GM19397 (cell line): ENCODE measurements around the gene LIM2.

Experiments used
- ATAC-seq: cut with Tn5 transposase; IDR thresholded peaks from one replicate; pipeline ENCODE4 v1.9.1; 2021; ENCODE audit warnings: mild to moderate bottlenecking, moderate library complexity; ENCODE audit not compliant: unreplicated experiment

Gene LIM2

DNA sequence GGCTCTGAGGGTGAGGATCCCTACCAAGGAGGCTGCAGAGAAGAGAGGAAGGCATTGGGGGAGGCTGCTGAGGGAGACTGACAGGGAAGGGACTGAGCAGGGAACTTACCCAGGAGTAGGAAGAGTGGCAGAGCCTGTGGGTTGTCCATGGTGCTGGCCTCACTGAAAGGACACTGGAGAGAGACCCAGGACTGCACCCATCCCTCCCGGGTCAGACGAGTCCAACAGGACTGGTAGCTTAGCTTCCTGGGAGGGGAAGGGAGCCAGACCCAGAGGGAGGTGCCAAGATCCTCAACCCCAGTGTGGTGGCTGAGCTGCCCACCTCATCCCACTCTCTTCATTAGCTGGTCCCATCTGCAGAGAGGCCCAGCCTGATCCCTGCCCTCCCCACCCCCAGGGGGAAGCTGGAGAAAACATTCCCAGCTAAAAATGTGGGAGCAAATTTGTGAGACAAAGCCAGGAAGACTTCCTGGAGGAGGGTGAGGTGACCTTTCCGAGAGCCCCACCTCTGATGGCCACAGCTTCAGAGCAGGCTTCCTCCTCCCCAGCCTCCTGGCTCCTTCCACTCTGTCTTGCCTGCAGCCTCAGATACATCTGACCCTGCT is 45.7 kb downstream of the LIM2 start, which contains the start of gene VSIG10L:
VSIG10L (minus strand) TSS at position 164 of the 605 bp plus-strand sequence; CDS start at position 149, 15 bp downstream.
- ATAC-seq: no peak

DNA sequence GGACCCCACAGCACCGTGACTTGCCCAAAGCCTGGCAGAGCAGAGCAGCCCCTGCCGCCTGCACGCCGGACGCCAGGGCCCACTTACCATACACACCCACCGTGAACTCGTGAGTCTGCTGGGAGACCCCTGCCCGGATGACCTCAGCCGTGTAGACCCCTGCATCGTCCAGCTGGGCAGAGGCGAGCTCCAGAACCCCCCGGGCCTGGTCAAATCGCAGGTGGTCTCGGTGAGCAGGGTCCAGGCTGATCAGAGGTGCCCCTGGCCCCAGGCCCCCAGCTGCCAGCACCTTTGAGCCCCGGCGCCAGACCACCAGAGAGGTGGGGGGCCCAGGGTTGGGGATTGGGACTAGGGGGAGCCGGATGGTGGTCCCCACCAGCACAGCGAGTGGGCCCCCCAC is 46.7 kb downstream of the LIM2 start:
- ATAC-seq: no peak

DNA sequence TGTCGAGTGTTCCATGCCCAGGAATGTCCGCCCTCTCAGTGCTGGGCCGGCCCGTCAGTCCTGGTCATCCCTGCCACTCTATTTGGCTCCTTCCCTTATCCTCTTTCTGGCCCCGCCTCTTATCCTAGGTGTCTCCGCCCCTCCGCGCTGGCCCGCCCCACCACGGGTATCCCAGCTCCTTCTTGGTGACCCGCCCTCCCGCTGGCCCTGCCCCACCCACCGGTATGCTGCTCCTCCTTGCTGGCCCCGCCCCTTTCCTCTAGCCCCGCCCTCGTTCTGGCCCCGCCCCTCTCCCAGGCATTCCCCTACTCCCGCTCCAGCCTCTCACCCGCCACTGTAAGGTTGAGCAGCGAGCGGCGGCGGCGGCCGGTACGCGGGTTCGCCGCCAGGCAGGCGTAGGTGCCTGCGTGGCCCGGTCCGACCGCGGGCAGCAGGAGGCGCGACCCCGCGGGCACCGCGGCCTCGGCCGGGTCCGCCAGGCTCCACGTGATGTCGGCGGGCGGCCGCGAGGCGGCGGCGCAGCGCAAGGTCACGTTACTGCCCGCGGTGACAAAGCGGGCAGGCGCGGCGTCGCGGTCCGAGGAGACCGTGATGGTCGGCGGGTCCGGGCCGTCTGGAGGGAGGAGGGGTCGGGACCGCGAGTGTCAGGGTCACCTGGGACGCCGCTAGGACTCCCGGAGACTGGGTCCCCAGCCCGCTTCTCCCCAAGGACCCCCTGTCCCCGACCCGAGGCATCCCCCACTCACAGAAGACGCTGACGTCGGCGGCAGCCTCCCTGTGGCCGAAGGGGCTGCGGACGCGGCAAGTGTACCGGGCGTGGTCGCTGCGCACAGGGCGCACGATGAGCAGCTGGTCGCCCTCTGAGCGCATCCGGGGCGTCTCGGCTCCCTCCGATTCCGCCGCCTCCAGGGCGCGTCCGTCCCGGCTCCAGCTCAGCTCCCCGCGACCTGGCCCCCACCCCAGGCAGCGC is 47.8 kb downstream of the LIM2 start:
- ATAC-seq: peak; percentile 47

DNA sequence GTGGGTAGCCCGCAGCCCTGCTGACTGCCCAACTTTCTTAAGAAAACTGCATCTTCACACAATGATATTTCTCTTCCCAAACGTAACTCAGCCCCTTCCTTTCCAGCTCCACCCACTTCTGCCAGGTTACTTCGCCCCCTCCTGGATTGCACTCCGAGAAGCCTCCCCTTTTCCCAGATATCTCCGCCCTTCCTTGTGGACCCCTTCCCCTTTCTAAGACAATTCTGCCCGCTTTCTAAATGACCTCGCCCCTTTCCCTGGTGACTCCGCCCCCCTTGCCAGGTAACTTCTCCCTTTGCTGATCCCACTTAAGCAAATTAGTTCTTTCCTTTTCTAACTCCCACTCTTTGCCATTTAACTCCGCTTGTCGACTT is 48.5 kb downstream of the LIM2 start:
- no peak for ATAC-seq

DNA sequence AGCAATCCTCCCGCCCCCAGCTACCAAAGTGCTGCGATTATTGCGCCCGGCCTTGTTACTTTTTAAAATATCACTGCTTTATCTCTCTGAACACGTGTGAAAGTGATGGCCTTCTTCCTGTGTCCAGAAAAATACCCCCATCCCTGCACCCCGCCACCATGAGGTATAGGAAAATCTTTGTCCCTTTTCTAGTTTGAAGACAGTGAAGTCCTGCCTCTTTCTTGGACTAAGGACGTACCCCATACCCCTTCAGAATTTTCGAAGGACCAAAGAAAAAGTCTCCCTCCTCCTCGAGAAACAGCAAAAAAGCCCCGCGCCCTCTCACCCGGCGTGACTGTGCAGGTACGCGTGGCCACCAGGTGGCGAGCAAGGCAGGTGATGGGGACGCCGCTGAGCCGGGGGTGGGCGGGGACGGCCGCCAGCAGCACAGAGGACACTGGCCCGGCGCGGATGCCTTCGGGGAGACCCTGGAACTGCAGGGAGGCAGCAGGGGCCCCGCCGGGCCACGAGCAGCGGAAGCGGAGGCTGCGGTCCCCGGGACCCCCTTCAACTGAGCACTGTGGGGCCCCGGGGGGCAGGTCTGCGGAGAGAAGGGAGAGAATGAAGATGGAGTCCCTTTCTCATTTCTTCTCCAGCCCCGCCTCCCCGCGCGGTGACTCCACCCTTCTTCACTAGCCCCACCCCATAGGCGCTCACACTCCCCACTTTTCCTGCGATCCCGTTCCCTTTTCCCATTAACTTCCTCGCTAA is 49.0 kb downstream of the LIM2 start:
- peak; percentile 72 for ATAC-seq

DNA sequence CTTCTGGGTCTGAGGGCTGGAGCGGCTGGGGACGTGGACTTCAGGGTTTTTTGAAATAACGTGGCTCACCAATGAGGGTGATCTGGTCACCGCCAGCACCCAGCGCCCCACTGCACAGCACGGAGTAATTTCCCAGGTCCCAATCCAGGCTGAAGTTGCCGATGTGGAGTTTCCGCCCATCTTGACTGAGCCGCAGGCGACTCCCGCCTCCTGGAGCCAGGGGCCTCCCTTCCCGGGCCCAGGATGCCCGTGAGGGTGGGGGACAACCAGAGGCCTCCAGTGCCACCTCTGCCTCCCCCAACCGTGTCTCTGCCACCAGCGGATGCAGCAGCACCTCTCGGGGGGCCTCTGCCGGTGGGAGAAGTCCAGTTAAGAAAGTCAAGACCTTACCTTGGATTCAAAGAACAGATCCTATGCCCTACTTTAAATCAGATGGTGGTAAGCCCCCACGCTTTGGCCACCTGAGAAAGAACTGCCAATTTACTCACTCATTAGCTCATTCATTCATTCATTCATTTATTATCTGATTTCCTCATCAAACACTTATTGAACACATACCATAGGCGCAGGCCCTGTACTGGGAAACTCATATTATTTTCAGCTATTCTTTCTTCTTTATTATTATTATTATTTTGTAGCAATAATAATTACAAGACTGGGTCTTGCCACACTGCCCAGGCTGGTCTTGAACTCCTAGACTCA is 49.8 kb downstream of the LIM2 start:
- ATAC-seq: no peak

DNA sequence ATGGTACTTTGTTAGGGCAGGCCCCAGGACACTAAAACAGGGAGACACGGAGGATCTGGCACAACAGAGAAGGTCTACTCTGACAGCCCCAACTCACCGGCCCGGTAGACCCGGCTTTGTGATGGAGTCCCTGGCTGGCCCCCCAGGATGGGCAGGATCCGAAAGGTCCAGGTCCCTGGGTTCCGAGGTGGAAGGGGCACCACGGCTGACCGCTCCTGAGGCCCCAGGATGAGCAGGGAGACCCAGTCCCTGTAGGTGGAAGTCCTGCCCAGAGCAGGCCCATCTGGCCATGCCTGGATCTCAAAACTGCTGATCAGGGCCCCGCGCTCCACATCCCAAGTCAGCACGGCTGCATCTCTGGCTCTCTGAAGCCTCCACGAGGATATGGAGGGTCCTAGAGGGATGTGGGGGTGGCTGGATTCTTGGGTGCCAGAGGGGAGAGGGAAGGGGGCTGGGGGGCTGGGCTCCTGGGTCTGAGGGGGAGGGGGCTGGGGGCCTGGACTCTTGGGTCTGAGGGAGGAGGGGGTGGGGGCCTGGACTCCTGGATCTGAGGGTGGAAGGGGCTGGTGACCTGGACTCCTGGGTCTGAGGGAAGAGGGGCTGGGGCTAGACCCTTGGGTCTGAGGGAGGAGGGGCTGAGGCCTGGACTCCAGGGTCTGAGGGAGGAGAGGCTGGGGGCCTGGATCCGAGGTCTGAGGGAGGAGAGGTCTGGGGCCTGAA is 50.5 kb downstream of the LIM2 start:
- ATAC-seq: no peak

DNA sequence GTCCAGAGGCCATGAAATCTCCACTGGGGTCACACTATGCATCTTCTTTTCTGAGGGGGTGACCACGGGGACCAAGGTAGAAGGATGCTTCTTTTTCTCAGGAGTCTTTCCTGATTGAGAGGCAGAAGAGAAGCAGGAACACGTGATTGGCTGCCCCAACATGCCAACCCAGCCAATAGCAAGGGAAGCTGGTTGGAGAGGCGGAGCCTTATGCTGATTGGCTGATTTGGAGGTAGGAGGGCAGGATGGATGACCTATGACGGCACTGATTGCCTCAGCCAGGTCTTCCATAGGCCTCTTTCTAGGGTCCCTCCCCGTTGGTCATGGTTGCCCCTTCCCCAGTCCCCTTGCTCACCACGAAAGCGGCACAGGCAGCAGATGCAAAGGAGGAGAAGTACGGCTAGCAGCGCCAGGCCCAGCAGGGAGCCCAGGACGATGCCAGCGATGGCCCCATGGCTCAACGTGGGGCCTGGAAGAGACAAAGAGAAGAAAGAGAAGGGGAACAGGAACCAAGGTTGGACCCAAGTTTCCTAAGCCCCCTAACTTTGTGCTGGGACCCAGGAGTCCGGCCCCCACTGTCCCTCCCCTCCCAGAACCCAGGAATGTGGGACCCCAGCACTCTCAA is 53.8 kb downstream of the LIM2 start:
- no peak for ATAC-seq

DNA sequence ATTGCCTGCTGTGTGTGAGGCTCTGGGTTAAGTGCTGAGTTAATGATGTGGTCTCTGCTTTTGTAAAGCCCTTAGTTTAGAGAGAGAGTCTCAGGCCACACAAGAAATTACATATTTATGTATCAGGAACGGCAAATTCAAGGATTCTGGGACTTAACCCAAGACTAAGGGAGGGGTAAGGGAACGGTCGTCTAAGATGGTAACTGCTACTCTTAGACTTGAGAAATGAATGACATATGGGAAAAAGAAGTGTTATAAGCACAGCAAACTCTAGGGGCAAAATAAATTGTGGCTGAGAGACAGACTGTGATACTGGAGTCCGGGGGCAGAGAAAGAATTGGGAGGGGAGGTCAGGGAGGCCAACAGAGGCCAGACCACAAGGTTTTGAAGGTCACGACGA is 56.1 kb downstream of the LIM2 start:
- ATAC-seq: no peak

DNA sequence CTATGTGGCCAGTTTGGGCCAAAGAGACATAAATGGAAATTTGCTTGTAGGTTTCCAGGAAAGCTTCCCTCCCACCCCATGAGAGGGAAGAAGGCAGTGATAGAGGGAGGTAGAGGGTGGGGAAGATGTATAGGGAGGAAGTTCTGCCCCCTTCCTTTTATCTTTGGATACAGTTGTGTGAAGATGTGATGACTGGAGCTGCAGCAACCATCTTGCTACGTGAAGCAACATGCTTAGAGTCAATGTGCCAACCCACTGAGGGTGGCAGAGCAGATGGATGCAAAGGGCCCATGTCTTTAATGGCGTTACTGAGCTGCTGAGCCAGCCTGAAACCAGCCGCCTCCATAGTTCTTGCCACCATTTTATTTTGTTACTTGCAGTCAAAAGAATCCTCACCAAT is 56.6 kb downstream of the LIM2 start:
- no peak for ATAC-seq

DNA sequence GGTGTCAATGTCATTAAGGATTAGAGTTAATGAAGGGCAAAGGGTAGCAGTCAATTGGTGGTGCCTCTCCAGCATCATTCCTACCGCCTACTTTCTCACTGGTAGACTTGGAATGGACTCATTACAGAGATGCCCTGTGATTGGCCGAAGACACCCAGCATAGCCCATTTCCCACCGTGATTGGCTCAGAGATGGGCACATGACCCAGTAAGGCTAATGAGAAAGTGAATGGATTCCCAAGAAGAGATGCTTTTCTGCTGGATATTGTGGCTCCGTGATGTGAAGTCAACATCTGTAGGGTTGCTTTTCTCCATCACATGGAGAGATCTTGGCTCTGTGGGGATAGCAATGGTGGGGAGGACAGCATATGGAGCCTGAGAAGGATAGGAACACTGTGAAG is 57.4 kb downstream of the LIM2 start:
- ATAC-seq: no peak
